ENCODE results near the gene CLN5.
A peak's percentile ranks its signal among the peaks of the same experiment; 100 is the strongest.
"Not testable (repeated sequence)": the region's sequence is repeated elsewhere in the genome, so short reads cannot be mapped to it uniquely, and the experiment has no call there.

CLN5 gene

DNA sequence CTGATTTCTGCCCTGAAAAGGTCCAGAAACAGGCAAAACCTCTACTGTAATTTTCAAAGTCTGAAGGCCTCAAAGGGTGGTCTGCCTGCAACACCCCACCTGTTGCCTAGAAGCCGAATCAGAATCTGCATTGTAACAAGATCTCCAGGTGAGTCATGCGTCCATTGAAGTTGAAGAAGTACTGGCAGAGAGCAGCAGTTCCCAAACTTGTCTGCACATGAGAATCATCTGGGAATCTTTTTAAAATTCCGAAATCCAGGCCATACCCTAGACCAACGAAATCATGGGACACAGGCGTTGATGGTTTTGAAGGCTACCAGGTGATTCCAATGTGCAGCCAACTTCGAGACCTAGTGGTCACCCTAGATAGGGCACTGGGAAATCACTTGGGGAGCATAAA is 16.0 kb upstream of the CLN5 start:
- DNase-seq (ENCODE audit: low read depth in 2 of 2) = no peak

GRCh38 chr13:76976490-76976889 is 15.4 kb upstream of the CLN5 start:
- DNase-seq (ENCODE audit: low read depth in 2 of 2) = no peak

DNA sequence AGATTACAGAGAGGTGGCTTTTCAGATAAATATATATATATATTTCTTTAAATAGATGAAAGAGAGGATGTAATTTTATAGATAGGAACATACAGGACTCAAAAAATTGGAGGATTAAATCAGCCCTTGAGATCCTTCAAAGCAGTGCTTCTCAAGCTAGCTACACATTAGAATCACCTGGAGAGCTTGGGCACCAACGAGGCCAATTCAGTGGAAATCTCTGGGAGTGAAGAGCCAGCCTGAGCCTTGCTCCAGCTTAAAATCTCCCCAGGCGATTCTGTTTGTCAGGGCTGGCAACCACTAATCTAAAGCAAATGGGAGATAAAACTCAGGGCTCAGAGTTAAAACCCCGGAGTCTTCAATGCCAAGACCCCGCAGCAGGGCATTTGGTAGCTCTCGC is 15.0 kb upstream of the CLN5 start:
- no peak for DNase-seq (ENCODE audit: low read depth in 2 of 2)

DNA sequence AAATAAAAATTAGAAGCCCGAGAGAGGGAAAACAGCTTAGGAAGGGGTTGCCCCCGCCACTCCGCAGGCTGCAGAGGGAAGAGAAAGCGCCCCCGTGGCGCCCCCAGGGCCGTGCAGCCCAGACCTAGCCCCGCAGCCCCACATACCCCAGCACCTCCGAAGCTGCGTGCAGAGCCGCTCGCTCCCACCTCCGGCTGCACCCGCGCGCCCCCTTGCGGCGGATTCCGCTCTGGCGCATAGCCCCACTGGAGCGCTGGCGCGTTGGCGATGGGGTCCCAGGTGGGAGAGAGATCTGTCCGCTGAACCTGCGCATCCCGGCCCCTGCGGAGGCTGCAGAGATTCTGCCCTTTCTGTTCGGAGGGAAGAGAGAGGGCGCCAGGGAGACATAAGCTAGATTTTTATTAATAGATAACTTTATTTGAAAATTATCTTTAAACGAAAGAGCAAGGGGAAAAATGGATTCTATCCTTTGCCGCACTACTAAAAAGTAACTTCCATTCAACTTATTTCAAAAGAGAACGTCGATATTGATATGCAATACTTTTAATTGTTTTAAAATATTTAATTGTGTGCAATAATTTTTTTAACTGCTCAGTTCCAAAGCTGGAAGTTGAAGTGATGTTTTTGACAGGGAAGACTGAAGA is 11.7 kb upstream of the CLN5 start:
- peak; percentile 66 to 87 for DNase-seq (ENCODE audit: low read depth in 2 of 2)

GRCh38 chr13:76982061-76982460 is 9.8 kb upstream of the CLN5 start:
- no peak for DNase-seq (ENCODE audit: low read depth in 2 of 2)

DNA sequence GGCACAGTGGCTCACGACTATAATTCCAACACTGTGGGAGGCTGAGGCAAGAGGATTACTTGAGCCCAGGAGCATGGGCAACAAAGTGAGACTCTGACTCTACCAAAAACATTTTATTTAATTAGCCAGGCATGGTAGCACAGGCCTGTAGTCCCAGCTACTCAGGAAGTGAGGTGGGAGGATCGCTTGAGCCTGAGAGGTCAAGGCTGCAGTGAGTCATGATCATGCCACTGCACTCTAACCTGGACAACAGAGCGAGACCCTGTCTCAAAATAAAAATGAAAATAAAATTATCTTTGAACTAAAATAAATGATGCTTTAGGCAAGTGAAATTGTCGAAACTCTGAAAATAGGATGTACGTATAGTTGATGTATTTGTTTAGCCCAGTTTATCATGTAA is 8.2 kb upstream of the CLN5 start:
- no peak for DNase-seq (ENCODE audit: low read depth in 2 of 2)

- DNase-seq (ENCODE audit: low read depth in 2 of 2) = peak; percentile 61 to 71
Measured at GRCh38 chr13:76991432-76991795, 467 bp upstream of the CLN5 start.

GRCh38 chr13:76992548-76993001 is 694 bp downstream of the CLN5 start:
- DNase-seq (ENCODE audit: low read depth in 2 of 2) = no peak

DNA sequence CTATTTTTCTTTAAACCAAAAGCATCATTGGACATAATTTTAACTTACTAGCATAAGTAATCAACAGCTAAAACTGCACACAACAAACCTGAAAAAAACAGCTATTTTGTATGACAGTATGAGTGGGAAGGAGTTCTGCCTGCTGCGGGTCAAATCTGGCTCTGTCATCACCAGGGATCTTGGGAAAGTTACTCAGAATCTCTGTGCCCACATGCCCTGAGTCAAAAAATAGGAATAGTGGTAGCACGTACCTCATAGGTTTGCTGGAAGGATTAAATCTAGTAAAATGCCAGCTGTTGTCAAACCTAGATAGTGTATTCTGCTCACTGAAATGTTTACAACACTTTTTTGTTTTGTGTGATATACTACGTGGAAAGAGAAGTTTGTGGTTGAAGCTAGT is 1.1 kb downstream of the CLN5 start:
- no peak for DNase-seq (ENCODE audit: low read depth in 2 of 2)

GRCh38 chr13:76993473-76993872 is 1.6 kb downstream of the CLN5 start:
- no peak for DNase-seq (ENCODE audit: low read depth in 2 of 2)

DNA sequence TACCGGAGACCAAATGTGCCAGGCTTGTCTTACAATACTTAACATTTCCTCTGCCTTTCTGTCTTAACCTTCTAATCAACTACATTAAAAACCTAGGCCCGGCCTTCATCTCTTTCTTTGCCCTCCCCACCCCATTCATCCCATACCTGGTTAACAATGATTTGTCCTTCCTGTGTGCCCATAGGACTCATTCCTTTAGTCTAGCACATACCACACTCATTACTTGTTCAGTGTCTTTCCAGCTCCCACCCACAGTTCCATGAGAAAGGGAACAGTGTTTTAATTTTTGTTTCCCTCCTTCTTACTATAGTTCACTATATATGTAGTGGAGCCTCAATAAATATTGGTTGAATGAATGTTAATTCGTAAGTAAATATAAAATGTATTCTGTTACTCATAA is 2.4 kb downstream of the CLN5 start:
- no peak for DNase-seq (ENCODE audit: low read depth in 2 of 2)

GRCh38 chr13:77000475-77000874 is 8.6 kb downstream of the CLN5 start:
- DNase-seq (ENCODE audit: low read depth in 2 of 2) = no peak

GRCh38 chr13:77001540-77001939 is 9.7 kb downstream of the CLN5 start:
- DNase-seq (ENCODE audit: low read depth in 2 of 2) = no peak

DNA sequence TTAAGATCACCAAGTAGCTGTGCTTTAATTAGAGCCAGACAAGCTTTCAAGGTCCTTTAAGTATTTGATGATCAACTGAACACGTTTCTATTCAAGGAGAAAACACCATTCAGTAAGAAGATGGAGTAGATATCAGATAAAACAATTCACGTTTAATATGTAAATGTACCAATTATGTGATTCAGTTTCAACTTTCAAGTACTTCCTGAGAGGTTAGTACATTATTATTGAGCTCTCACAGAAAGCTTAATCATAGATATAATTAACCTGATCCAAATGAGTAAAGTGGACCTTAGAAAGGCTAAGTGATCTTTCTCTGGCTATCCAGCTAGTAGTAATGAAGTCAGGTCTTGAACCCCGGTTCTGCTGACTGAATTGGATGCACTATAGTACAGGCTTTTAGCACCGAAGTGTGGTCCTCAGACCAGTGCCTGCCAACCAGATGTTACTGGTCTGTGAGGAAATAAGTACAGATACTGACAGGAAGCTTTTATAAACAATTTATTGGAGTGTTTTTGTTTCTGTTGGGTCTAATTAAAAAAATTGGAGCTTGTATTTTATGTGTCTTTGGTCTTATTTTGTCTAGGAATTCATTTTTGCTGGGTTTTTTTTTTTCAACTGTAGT is 10.2 kb downstream of the CLN5 start:
- no peak for DNase-seq (ENCODE audit: low read depth in 2 of 2)

- no peak for DNase-seq (ENCODE audit: low read depth in 2 of 2)
Measured at GRCh38 chr13:77002590-77003190, 10.8 kb downstream of the CLN5 start.

DNA sequence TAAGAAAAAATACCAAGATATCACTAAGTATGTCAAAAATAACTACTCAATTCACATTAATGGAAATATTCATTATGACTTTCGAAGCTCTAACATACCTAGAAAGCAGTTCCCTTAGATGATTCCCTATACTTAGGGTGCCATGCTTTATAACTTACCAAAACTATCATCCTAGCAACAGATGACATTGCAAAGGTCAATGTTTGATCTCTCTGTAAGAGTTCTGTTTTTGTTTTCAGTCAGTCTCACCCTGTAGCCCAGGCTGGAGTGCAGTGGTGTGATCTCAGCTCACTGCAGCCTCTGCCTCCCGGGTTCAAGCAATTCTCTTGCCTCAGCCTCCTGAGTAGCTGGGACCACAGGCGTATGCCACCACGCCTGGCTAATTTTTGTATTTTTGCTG is 16.5 kb downstream of the CLN5 start:
- not testable (repeated sequence) for DNase-seq (ENCODE audit: low read depth in 2 of 2)

DNA sequence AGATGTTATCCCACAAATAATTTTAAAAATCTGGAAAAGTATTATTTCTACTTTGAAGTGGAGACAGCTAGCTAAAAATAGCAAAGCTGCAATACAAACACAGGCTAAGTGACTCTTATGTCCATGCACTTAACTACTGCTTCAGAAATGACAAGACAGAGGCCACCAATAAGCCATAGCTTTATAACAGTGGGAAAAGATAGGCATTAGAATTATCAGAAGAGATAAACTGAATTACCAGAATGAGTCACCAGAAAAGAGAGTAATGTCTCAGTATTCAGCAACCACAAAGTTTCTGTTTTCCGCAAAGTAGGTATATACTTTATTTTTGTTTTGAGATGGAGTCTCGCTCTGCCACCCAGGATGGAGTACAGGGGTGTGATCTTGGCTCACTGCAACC is 17.1 kb downstream of the CLN5 start:
- DNase-seq (ENCODE audit: low read depth in 2 of 2) = no peak

DNA sequence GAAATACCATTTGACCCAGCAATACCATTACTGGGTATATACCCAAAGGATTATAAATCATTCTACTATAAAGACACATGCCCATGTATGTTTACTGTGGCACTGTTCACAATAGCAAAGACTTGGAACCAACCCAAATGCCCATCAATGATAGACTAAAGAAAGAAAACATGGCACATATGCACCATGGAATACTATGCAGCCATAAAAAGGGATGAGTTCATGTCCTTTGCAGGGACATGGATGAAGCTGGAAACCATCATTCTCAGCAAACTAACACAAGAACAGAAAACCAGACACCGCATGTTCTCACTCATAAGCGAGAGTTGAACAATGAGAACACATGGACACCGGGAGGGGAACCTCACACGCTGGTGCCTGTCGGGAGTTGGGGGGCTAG is 17.8 kb downstream of the CLN5 start:
- DNase-seq (ENCODE audit: low read depth in 2 of 2) = not testable (repeated sequence)

GRCh38 chr13:77013853-77014542 is 22.1 kb downstream of the CLN5 start:
- DNase-seq (ENCODE audit: low read depth in 2 of 2) = no peak

DNA sequence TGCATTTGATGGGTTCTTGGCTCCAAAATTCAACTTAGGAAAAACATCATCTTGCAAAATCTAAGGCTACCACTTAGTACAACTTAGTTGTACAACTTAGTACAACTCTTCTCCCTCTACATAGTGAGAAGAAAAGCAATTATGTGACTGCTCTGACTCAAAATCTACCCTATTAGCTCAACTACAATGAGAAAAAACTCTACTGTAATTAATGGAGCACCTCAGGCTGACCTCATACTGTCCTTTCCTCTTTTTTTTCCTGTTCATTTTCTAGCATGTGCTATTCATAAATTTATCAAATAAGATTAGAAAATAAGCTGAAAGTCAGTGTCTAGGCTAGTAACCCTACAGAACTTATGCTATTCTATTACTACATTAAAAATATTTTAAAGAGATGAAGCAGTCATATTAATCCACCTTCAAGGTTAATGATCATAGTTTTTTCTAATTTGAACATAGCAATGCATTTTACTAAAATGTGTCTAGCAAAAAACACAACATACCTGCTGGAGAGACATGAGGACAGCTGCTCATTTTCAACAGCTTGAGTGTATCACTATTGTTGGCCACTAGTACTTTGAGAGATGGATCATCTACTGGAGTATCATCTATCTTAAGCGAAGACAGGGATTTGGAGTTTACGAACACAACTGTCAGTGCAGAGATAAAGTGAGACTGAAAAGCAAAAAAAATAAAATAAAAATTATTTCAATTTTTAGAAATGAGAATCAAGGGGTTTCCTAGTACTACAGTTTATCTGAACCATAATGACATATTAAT is 23.2 kb downstream of the CLN5 start:
- DNase-seq (ENCODE audit: low read depth in 2 of 2) = no peak

DNA sequence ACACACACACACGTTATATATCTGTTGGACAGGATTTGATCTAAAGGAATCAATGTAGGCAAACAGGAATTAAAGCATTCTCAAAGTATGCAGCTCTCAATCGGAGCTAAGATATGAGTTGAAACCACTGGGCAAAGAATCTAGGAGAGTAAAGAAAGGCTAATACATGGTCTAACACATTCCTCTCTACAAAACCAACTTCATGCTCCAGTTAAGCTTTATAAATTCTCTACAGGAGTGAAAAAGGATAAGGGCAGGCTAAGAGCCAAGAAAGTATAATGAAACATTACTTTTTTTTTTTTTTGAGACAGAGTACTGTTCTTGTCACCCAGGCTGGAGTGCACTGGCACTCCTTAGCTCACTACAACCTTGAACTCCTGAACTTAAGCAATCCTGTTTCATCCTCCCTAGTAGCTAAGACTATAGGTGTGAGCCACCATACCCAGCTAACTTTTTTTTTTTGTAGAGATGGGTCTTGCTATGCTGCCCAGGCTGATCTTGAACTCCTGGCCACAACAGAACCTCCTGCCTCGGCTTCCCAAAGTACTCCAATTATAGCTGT is 24.5 kb downstream of the CLN5 start:
- DNase-seq (ENCODE audit: low read depth in 2 of 2) = no peak
